SK-N-SH (cell line): ENCODE data around the gene ZIC2.

Experiments used
- EZH2phosphoT487 ChIP-seq: fragments of 200-600 bp; sonication (generic); IDR thresholded peaks from 2 replicates; pipeline ENCODE4 v1.6.1; 2017; ENCODE audit warnings: low read depth, mixed run types, mild to moderate bottlenecking, antibody characterized with exemption, moderate library complexity, borderline replicate concordance
- MAX ChIP-seq: IDR thresholded peaks from 2 replicates; pipeline ENCODE4 v1.4.0; 2012; ENCODE audit warnings: low read depth
- POLR2AphosphoS5 ChIP-seq: IDR thresholded peaks from 2 replicates; pipeline ENCODE4 v1.6.1; 2012; ENCODE audit warnings: low read depth, low read length
- RFX5 ChIP-seq: IDR thresholded peaks from 2 replicates; pipeline ENCODE4 v1.6.1; 2012; ENCODE audit warnings: mild to moderate bottlenecking, improper control_type of control experiment, low read length
- TAF1 ChIP-seq: IDR thresholded peaks from 2 replicates; pipeline ENCODE4 v1.6.1; 2012; ENCODE audit warnings: low read depth, mild to moderate bottlenecking, low read length, moderate library complexity, borderline replicate concordance
- TF ChIP-seq, protein P1 (sequence below): fragments of 200-600 bp; sonication (generic); IDR thresholded peaks from 2 replicates; pipeline ENCODE4 v1.6.1; 2017; ENCODE audit warnings: antibody characterized with exemption, mild to moderate bottlenecking, moderate library complexity
- TF ChIP-seq, protein P2 (sequence below): fragments of 150-350 bp; IDR thresholded peaks from 2 replicates; pipeline ENCODE4 v1.6.1; 2017; ENCODE audit warnings: antibody characterized with exemption, low read length, low read depth, borderline replicate concordance
- TF ChIP-seq, protein P3 (sequence below): IDR thresholded peaks from 2 replicates; pipeline ENCODE4; 2012
- TF ChIP-seq, protein P4 (sequence below): IDR thresholded peaks from 2 replicates; pipeline ENCODE4 v1.4.0; 2012; ENCODE audit warnings: low read depth, borderline replicate concordance

DNA sequence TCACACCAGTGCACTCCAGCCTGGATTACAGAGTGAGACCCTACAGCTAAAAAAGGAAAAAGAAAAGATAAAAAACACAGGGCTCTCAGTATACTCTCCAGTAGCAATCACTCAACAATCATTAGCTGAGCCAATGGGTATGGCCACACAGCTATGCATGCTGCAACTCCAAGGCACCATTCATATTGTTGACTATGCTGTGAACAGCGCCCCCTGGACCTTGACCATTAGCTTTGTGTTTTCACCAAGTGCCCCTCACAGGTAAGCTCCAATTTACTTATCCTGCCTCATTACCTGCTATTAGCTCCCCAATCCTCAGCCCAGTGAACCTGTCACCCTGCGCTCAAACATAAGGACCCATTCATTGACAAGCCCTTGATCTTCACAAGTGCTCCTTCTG, 45.8 kb upstream of the ZIC2 start:
- no peak for TF ChIP-seq POLR2AphosphoS5
- no peak for TF ChIP-seq TAF1
- no peak for TF ChIP-seq EZH2phosphoT487
- TF ChIP-seq, protein P1, sequence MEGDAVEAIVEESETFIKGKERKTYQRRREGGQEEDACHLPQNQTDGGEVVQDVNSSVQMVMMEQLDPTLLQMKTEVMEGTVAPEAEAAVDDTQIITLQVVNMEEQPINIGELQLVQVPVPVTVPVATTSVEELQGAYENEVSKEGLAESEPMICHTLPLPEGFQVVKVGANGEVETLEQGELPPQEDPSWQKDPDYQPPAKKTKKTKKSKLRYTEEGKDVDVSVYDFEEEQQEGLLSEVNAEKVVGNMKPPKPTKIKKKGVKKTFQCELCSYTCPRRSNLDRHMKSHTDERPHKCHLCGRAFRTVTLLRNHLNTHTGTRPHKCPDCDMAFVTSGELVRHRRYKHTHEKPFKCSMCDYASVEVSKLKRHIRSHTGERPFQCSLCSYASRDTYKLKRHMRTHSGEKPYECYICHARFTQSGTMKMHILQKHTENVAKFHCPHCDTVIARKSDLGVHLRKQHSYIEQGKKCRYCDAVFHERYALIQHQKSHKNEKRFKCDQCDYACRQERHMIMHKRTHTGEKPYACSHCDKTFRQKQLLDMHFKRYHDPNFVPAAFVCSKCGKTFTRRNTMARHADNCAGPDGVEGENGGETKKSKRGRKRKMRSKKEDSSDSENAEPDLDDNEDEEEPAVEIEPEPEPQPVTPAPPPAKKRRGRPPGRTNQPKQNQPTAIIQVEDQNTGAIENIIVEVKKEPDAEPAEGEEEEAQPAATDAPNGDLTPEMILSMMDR, result peak; percentile 32
- no peak for TF ChIP-seq RFX5
- no peak for TF ChIP-seq MAX
- TF ChIP-seq, protein P2, sequence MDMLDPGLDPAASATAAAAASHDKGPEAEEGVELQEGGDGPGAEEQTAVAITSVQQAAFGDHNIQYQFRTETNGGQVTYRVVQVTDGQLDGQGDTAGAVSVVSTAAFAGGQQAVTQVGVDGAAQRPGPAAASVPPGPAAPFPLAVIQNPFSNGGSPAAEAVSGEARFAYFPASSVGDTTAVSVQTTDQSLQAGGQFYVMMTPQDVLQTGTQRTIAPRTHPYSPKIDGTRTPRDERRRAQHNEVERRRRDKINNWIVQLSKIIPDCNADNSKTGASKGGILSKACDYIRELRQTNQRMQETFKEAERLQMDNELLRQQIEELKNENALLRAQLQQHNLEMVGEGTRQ, result no peak
- TF ChIP-seq, protein P3, sequence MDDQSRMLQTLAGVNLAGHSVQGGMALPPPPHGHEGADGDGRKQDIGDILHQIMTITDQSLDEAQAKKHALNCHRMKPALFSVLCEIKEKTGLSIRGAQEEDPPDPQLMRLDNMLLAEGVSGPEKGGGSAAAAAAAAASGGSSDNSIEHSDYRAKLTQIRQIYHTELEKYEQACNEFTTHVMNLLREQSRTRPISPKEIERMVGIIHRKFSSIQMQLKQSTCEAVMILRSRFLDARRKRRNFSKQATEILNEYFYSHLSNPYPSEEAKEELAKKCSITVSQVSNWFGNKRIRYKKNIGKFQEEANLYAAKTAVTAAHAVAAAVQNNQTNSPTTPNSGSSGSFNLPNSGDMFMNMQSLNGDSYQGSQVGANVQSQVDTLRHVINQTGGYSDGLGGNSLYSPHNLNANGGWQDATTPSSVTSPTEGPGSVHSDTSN, result no peak
- TF ChIP-seq, protein P4, sequence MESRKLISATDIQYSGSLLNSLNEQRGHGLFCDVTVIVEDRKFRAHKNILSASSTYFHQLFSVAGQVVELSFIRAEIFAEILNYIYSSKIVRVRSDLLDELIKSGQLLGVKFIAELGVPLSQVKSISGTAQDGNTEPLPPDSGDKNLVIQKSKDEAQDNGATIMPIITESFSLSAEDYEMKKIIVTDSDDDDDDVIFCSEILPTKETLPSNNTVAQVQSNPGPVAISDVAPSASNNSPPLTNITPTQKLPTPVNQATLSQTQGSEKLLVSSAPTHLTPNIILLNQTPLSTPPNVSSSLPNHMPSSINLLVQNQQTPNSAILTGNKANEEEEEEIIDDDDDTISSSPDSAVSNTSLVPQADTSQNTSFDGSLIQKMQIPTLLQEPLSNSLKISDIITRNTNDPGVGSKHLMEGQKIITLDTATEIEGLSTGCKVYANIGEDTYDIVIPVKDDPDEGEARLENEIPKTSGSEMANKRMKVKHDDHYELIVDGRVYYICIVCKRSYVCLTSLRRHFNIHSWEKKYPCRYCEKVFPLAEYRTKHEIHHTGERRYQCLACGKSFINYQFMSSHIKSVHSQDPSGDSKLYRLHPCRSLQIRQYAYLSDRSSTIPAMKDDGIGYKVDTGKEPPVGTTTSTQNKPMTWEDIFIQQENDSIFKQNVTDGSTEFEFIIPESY, result no peak
